Measurements from ENCODE around the gene RNF4.

DNA sequence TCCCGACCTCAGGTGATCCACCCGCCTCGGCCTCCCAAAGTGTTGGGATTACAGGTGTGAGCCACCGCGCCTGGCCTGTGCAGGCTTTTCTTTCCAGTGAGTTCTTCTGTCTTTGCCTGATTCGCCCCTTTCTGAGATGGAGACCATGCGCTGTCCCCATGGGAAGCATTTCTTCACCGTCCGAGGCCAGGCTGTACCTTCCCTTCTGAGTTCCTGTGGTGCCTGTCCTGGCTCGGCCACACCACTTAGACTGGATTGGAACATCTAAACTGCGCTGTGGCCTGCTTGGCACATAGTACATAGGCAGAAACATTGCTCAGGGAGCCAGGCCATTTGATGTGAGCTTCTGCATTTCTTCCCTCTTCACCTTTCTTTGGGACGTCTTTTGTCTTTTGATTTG, 91.3 kb downstream of the RNF4 start:
- TF ChIP-seq POLR2AphosphoS5 (IDR thresholded peaks at IDR 0.05; ENCODE audit: borderline replicate concordance, low read depth, low read length): no peak
- no peak for TF ChIP-seq EZH2 (IDR thresholded peaks at IDR 0.05)
- TF ChIP-seq FOXP2 (optimal IDR thresholded peaks at IDR 0.05; ENCODE audit: control extremely low read depth, extremely low read length, insufficient read depth): no peak
